GM21528 (cell line): Measurements from ENCODE around the gene EEIG1.

Experiments used
- ATAC-seq: cut with Tn5 transposase; IDR thresholded peaks from one replicate; pipeline ENCODE4 v1.9.1; 2021; ENCODE audit warnings: mild to moderate bottlenecking, moderate library complexity; ENCODE audit not compliant: unreplicated experiment, low FRiP score

The EEIG1 gene

GRCh38 chr9:127975376-127976315 lies 5.1 kb downstream of the EEIG1 start:
- no peak for ATAC-seq

- ATAC-seq, result no peak
Observed at GRCh38 chr9:127974769-127975261, 6.0 kb downstream of the EEIG1 start.

GRCh38 chr9:127974001-127974768 lies 6.6 kb downstream of the EEIG1 start:
- ATAC-seq, result no peak

GRCh38 chr9:127973169-127974000 lies 7.4 kb downstream of the EEIG1 start:
- no peak for ATAC-seq

GRCh38 chr9:127972236-127972871 lies 8.4 kb downstream of the EEIG1 start:
- no peak for ATAC-seq

GRCh38 chr9:127971357-127972235 lies 9.2 kb downstream of the EEIG1 start:
- no peak for ATAC-seq

- peak; percentile 74 for ATAC-seq
Observed at GRCh38 chr9:127970401-127971313, 10.1 kb downstream of the EEIG1 start.

- no peak for ATAC-seq
Observed at GRCh38 chr9:127968700-127969383, 11.9 kb downstream of the EEIG1 start.

GRCh38 chr9:127968042-127968441 lies 12.7 kb downstream of the EEIG1 start:
- no peak for ATAC-seq

GRCh38 chr9:127967151-127967809 lies 13.5 kb downstream of the EEIG1 start:
- ATAC-seq, result no peak

- ATAC-seq, result no peak
Observed at GRCh38 chr9:127966416-127967150, 14.2 kb downstream of the EEIG1 start.

GRCh38 chr9:127965953-127966352 lies 14.8 kb downstream of the EEIG1 start:
- ATAC-seq, result no peak

- no peak for ATAC-seq
Observed at GRCh38 chr9:127963359-127964064, 17.3 kb downstream of the EEIG1 start.

- ATAC-seq, result no peak
Observed at GRCh38 chr9:127963041-127963358, 17.8 kb downstream of the EEIG1 start.

- no peak for ATAC-seq
Observed at GRCh38 chr9:127962278-127962677, 18.5 kb downstream of the EEIG1 start.
